Measurements from ENCODE around the gene MORN1. TPM values are rescaled to one million over a fixed set of nuclear protein-coding genes. Genes with fewer than 3 reads are reported as not detected.

Gene MORN1
- total RNA-seq, 4 donors from 2014 or later, result 0.59 to 20.0 (median 9.5) TPM

GRCh38 chr1:2291577-2291976 lies 99.8 kb downstream of the MORN1 start:
- no peaks in the 10 kb centered on the region for H3K9me3 ChIP-seq
- H3K36me3 ChIP-seq, result no peaks in the 10 kb centered on the region
- intact Hi-C loops (cut with DNase I; ENCODE audit: low total_unique reads), result no loop called here
- H3K4me3 ChIP-seq, result peak overlapping the region in 1 of 2 donors; percentile 15
- H3K4me1 ChIP-seq, result peaks cover 3 to 56% of the 10 kb centered on the region in 2 donors
- H3K27me3 ChIP-seq, result no peaks in the 10 kb centered on the region
- peak overlapping the region; percentile 76 to 78 for H3K27ac ChIP-seq
- no peak for DNase-seq
- TF ChIP-seq CTCF (IDR thresholded peaks at IDR 0.05), result no peak
- no peak for TF ChIP-seq POLR2A (IDR thresholded peaks at IDR 0.05)

- intact Hi-C loops (cut with DNase I; ENCODE audit: low total_unique reads), result no loop called here
- no peak for TF ChIP-seq CTCF (IDR thresholded peaks at IDR 0.05)
- TF ChIP-seq POLR2A (IDR thresholded peaks at IDR 0.05), result no peak
- Histone ChIP-seq H3K4me3 (peak overlapping the region; percentile 3 to 15), H3K27ac (peak overlapping the region; percentile 76 to 78), H3K9me3 (no peaks in the 10 kb centered on the region), H3K36me3 (no peaks in the 10 kb centered on the region), H3K4me1 (peaks cover 3 to 59% of the 10 kb centered on the region in 2 donors), H3K27me3 (no peaks in the 10 kb centered on the region)
- peak; percentile 80 for DNase-seq
Observed at GRCh38 chr1:2290595-2291510, 100.5 kb downstream of the MORN1 start.

GRCh38 chr1:2290171-2290578 lies 101.2 kb downstream of the MORN1 start:
- no peaks in the 10 kb centered on the region for H3K27me3 ChIP-seq
- no peak for DNase-seq
- H3K4me1 ChIP-seq, result peaks cover 3 to 56% of the 10 kb centered on the region in 2 donors
- TF ChIP-seq POLR2A (IDR thresholded peaks at IDR 0.05) (no peak), CTCF (IDR thresholded peaks at IDR 0.05) (no peak)
- peak overlapping the region; percentile 76 to 78 for H3K27ac ChIP-seq
- no peaks in the 10 kb centered on the region for H3K9me3 ChIP-seq
- no peaks in the 10 kb centered on the region for H3K36me3 ChIP-seq
- peak overlapping the region; percentile 3 to 15 for H3K4me3 ChIP-seq
- intact Hi-C loops (cut with DNase I; ENCODE audit: low total_unique reads), result no loop called here

- Histone ChIP-seq H3K4me3 (no peak overlapping the region), H3K27ac (peak overlapping the region; percentile 76 to 78), H3K9me3 (no peaks in the 10 kb centered on the region), H3K4me1 (peaks cover 3 to 52% of the 10 kb centered on the region in 2 donors), H3K27me3 (no peaks in the 10 kb centered on the region), H3K36me3 (no peaks in the 10 kb centered on the region)
- DNase-seq, result no peak
- intact Hi-C loops (cut with DNase I; ENCODE audit: low total_unique reads), result no loop called here
- TF ChIP-seq POLR2A (IDR thresholded peaks at IDR 0.05) (no peak), CTCF (IDR thresholded peaks at IDR 0.05) (no peak)
Observed at GRCh38 chr1:2289607-2290006, 101.7 kb downstream of the MORN1 start.

DNA sequence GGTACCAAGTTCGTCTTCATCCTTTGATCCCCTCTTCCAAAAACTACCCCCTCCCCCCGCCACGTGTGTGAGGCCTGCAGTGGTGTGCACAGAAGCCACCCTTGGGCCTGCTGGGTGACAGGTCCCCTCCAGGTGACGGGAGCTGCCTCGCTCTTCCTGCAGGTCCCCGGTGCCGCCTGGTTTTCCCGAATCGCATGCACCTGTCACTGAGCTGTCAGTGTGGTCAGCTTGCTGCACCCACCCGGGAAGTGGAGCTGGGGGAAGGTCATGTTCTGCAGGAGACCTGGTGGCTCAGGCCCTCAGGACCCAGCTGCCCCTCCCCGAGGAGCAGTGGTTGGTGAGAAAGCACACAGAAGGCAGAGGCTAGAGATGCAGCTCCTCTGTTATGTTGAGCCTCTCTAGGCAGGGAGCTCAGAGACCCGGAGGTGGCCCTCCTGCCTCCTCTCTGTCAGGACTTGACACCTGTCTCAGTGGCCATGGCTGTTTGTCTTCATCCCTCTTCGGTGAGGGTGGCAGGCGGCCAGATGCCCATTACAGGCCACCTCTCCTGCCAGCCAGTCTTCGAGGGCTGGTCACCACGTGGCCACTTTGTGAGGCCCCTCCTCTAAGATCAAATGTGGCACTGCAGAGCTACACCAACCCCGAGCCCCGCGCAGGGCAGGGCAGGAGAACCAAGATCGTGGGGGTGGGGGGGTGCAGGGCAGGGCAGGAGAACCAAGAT lies 102.4 kb downstream of the MORN1 start:
- TF ChIP-seq POLR2A (IDR thresholded peaks at IDR 0.05), result no peak
- TF ChIP-seq CTCF (IDR thresholded peaks at IDR 0.05), result no peak
- H3K27ac ChIP-seq, result peak overlapping the region in 1 of 2 donors; percentile 76
- no peaks in the 10 kb centered on the region for H3K36me3 ChIP-seq
- no peak for DNase-seq
- no peaks in the 10 kb centered on the region for H3K9me3 ChIP-seq
- no peaks in the 10 kb centered on the region for H3K27me3 ChIP-seq
- intact Hi-C loops (cut with DNase I; ENCODE audit: low total_unique reads), result no loop called here
- H3K4me1 ChIP-seq, result peaks cover 3 to 59% of the 10 kb centered on the region in 2 donors
- H3K4me3 ChIP-seq, result no peak overlapping the region

Data from uterus (tissue), 4 donors.